GM12892 (cell line): ENCODE measurements around the gene BICRA.

Experiments
- DNase-seq: peaks from one replicate; pipeline ENCODE4 v3.0.0; 2011; ENCODE audit not compliant: insufficient read length
- FAIRE-seq: peaks from 2 replicates; lab custom pipeline; 2011; peaks lifted over from hg19 to GRCh38; lab: Jason Lieb, UNC
- POLR2A ChIP-seq: IDR thresholded peaks from 2 replicates; pipeline ENCODE4 v1.6.1; 2011; ENCODE audit warnings: low read depth, low read length, control low read depth
- POLR2AphosphoS5 ChIP-seq: IDR thresholded peaks from 2 replicates; pipeline ENCODE4 v1.6.1; 2011; ENCODE audit warnings: low read depth, low read length, control low read depth
- TAF1 ChIP-seq: IDR thresholded peaks from 2 replicates; pipeline ENCODE4 v1.6.1; 2011; ENCODE audit warnings: low read depth, mild to moderate bottlenecking, control low read depth, low read length, borderline replicate concordance

BICRA gene

GRCh38 chr19:47643281-47643680 lies 34.3 kb downstream of the BICRA start:
- FAIRE-seq (no peak), DNase-seq (no peak)
- TF ChIP-seq POLR2A (no peak), TAF1 (no peak), POLR2AphosphoS5 (no peak)

DNA sequence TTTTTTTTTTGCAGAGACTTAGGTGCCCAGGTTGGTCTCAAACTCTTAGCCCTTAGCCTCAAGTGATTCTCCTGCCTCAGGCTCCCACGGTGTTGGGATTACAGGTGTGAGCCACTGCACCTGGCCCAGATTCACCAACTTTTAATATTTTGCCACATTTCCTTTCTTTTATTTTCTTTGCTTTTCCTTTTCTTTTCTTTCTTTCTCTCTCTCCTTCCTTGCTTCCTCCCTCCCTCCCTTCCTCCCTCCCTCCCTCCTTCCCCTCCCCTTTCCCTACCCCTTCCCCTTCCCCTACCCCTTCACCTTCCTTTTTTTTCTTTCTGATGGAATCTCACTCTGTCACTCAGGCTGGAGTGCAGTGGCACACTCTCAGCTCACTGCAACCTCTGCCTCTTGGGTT lies 35.3 kb downstream of the BICRA start:
- no peak for FAIRE-seq
- TF ChIP-seq POLR2A (no peak), TAF1 (no peak), POLR2AphosphoS5 (no peak)
- no peak for DNase-seq

- FAIRE-seq (no peak), DNase-seq (no peak)
- TF ChIP-seq POLR2A (no peak), POLR2AphosphoS5 (no peak), TAF1 (no peak)
Observed at GRCh38 chr19:47644743-47645482, 36.0 kb downstream of the BICRA start.

- no peak for TF ChIP-seq POLR2A
- no peak for TF ChIP-seq POLR2AphosphoS5
- no peak for TF ChIP-seq TAF1
- FAIRE-seq: no peak
- DNase-seq: no peak
Observed at GRCh38 chr19:47646924-47647323, 38.0 kb downstream of the BICRA start.

DNA sequence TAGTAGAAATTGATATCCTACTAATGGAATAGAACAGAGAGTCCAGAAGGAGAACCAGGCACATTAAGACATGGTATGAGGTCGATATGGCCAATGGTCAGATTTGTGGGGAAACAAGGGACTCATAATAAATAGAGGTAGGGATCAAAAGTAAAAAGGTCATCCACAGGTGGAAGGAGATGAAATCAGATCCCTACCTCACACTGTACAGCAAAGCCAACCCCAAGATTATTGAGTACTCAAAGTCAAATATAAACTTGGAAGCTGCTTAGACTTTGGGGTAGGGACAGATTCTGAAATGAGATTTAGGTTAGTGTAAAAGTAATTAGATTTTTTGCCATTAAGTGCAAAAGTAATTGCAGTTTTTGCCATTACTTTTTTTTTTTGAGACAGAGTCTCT lies 40.7 kb downstream of the BICRA start:
- no peak for DNase-seq
- TF ChIP-seq TAF1: no peak
- TF ChIP-seq POLR2AphosphoS5: no peak
- TF ChIP-seq POLR2A: no peak
- no peak for FAIRE-seq

GRCh38 chr19:47650700-47651099 lies 41.8 kb downstream of the BICRA start:
- TF ChIP-seq TAF1 (no peak), POLR2A (no peak), POLR2AphosphoS5 (no peak)
- DNase-seq (no peak), FAIRE-seq (no peak)

- no peak for FAIRE-seq
- DNase-seq: no peak
- TF ChIP-seq TAF1 (no peak), POLR2A (no peak), POLR2AphosphoS5 (no peak)
Observed at GRCh38 chr19:47651132-47651531, 42.2 kb downstream of the BICRA start.

- TF ChIP-seq TAF1 (no peak), POLR2A (no peak)
- FAIRE-seq: no peak
Observed at GRCh38 chr19:47651691-47652090, 42.8 kb downstream of the BICRA start.

GRCh38 chr19:47652285-47652684 lies 43.4 kb downstream of the BICRA start:
- no peak for DNase-seq
- no peak for FAIRE-seq

More at GRCh38 chr19:47651691-47652090, 42.8 kb downstream of the BICRA start:
- DNase-seq: no peak

GRCh38 chr19:47653856-47654255 lies 44.9 kb downstream of the BICRA start:
- FAIRE-seq (no peak), DNase-seq (no peak)
- no peak for TF ChIP-seq POLR2A
- no peak for TF ChIP-seq POLR2AphosphoS5
- TF ChIP-seq TAF1: no peak

More at GRCh38 chr19:47652285-47652684, 43.4 kb downstream of the BICRA start:
- TF ChIP-seq POLR2A (no peak), POLR2AphosphoS5 (no peak), TAF1 (no peak)

DNA sequence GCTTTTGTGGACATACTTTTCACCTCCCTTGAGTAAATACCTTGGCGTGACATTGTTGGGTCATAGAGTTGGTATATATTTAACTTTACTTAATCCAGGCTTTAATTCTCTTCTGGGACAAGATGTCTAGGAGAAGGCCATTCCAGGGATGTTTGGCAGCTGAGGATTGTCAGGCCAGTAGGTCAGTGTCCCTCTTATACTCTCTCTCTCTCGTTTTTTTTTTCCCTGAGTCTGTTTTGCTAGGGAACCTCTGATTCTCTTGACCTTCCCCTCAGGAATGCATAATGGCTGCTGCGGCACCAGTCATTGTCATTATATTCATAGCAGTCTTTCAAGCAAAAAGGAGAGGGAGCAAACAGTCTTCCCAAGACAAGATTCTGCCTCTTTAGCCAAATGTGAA lies 48.8 kb downstream of the BICRA start:
- TF ChIP-seq POLR2A (no peak), TAF1 (no peak), POLR2AphosphoS5 (no peak)
- no peak for FAIRE-seq
- DNase-seq: no peak
